ENCODE measurements around the gene FGF12. TPM values are rescaled to one million over a fixed set of nuclear protein-coding genes. Genes with fewer than 3 reads are reported as not detected.

Gene FGF12
- total RNA-seq, 6 experiments from 2014 or later: 0.29 to 6.5 (median 0.76) TPM

DNA sequence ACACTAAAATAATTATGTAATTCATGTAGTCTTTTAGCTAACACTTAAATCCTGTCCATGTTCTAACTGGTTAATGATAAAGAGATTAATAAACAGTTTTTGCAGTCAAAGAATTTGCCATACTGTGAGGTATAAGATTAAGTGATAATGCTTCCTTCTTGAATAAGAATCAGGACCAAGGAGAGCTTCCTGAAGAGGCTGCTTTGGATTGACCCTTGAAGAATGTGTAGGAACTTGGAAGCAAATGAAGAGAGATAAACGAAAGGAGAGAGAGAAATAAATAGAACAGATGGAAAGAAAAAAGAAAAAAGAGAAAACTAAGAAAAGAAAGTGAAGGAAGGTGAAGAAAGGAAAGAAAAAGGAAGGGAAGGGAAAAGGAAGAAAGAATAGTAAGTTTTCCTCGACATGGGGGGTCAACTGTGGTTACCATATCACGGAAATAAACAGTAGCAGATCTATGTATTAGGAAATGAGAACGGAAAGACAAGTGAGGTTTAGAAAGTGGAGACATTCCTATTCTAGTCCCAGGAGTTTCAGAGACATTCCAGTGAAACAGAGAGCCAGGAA, 539.8 kb downstream of the FGF12 start:
- Histone ChIP-seq H3K4me3 (no peak overlapping the region), H3K27ac (no peak overlapping the region), H3K36me3 (no peaks in the 10 kb centered on the region), H3K9me3 (no peaks in the 10 kb centered on the region), H3K4me1 (no peaks in the 10 kb centered on the region), H3K27me3 (no peaks in the 10 kb centered on the region)
- intact Hi-C loops (cut with DNase I): loop anchor here in 1 of 2 donors (10.0 kb wide), 1 partner anchor 257 kb away; no protein-coding TSS in a partner anchor
- DNase-seq: no peak
- ATAC-seq: no peak
- TF ChIP-seq, protein P1, sequence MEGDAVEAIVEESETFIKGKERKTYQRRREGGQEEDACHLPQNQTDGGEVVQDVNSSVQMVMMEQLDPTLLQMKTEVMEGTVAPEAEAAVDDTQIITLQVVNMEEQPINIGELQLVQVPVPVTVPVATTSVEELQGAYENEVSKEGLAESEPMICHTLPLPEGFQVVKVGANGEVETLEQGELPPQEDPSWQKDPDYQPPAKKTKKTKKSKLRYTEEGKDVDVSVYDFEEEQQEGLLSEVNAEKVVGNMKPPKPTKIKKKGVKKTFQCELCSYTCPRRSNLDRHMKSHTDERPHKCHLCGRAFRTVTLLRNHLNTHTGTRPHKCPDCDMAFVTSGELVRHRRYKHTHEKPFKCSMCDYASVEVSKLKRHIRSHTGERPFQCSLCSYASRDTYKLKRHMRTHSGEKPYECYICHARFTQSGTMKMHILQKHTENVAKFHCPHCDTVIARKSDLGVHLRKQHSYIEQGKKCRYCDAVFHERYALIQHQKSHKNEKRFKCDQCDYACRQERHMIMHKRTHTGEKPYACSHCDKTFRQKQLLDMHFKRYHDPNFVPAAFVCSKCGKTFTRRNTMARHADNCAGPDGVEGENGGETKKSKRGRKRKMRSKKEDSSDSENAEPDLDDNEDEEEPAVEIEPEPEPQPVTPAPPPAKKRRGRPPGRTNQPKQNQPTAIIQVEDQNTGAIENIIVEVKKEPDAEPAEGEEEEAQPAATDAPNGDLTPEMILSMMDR (IDR thresholded peaks at IDR 0.05): no peak
- TF ChIP-seq POLR2A (IDR thresholded peaks at IDR 0.05): no peak
- WGBS (ENCODE audit: insufficient coverage, low coverage, low lambda C conversion rate, missing lambda C conversion rate): 21% methylated on average over 4 of the region's 4 CpGs

DNA sequence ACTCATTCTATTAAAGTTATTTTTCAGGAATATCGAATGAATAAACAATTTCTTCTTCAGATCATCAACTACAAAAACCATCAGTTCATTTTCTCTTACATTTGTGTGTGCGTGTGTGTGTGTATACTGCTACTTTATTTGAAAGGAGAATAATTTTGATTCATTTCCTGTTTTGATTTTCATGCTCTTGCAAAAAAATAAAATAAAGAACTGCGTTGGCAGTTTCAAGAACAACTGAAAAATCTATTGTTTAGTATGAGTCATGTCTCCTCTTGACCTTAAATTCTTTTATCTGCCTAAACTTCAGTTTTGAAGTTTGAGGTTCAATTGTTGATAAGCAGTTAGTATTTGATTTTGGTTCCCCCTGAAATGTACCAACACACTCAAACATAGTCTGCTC, 540.8 kb downstream of the FGF12 start:
- intact Hi-C loops (cut with DNase I): loop anchor here in 1 of 2 donors (10.0 kb wide), 1 partner anchor 258 kb away; no protein-coding TSS in a partner anchor
- no peaks in the 10 kb centered on the region for H3K27me3 ChIP-seq
- 50% methylated on average over 3 of the region's 3 CpGs for WGBS (ENCODE audit: insufficient coverage, low coverage, low lambda C conversion rate, missing lambda C conversion rate)
- H3K4me1 ChIP-seq: no peaks in the 10 kb centered on the region
- TF ChIP-seq, protein P1 (IDR thresholded peaks at IDR 0.05): no peak
- TF ChIP-seq POLR2A (IDR thresholded peaks at IDR 0.05): no peak
- H3K4me3 ChIP-seq: no peak overlapping the region
- H3K36me3 ChIP-seq: no peaks in the 10 kb centered on the region
- no peaks in the 10 kb centered on the region for H3K9me3 ChIP-seq
- H3K27ac ChIP-seq: no peak overlapping the region
- DNase-seq (no peak), ATAC-seq (peak in 1 of 4 donors; percentile 30)

DNA sequence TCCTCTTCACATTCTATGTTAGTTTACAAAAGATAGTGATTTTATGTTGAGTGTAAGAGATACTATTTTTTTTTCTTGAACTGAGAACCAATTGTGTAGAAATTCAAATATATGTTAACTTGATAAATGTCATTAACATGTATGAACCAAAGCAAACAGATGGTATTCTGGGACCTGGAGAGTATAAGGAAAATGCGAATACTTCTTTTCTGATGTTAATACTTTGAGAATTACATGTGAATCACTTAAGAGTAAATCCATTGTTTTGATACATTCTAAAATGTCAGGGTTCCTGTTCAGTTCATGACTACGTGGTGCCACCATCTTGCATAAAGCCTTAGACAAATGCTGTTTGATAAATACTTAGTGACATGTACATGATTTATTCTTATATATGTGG, 541.3 kb downstream of the FGF12 start:
- TF ChIP-seq, protein P1 (IDR thresholded peaks at IDR 0.05): no peak
- TF ChIP-seq POLR2A (IDR thresholded peaks at IDR 0.05): no peak
- no peak for ATAC-seq
- 67% methylated on average over 2 of the region's 2 CpGs for WGBS (ENCODE audit: insufficient coverage, low coverage, low lambda C conversion rate, missing lambda C conversion rate)
- no peak overlapping the region for H3K27ac ChIP-seq
- no peaks in the 10 kb centered on the region for H3K27me3 ChIP-seq
- H3K36me3 ChIP-seq: no peaks in the 10 kb centered on the region
- H3K4me3 ChIP-seq: no peak overlapping the region
- intact Hi-C loops (cut with DNase I): loop anchor here in 1 of 2 donors (10.0 kb wide), 1 partner anchor 259 kb away; no protein-coding TSS in a partner anchor
- no peaks in the 10 kb centered on the region for H3K9me3 ChIP-seq
- DNase-seq: no peak
- H3K4me1 ChIP-seq: no peaks in the 10 kb centered on the region

DNA sequence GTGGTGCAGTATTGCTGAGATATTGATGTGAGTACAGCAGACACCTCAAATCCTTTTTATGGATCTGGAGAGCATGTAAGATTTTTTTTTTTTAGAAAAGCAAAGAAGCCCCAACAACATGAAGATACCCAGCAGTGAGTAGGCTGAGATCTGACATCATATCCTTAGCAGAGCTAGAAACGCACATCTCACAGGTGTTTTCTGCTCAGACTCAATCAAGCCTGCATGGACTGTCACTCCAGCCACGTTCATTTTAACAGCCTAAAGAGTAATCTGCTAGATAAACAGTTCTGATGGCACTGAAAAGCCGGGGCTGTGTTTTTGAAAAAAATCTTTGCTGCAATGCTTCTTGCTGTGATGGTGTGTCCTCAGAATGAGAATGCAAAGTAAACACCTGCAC, 544.2 kb downstream of the FGF12 start:
- H3K36me3 ChIP-seq: no peaks in the 10 kb centered on the region
- no peak overlapping the region for H3K27ac ChIP-seq
- DNase-seq (no peak), ATAC-seq (no peak)
- H3K4me3 ChIP-seq: no peak overlapping the region
- no peaks in the 10 kb centered on the region for H3K27me3 ChIP-seq
- H3K9me3 ChIP-seq: no peaks in the 10 kb centered on the region
- no peaks in the 10 kb centered on the region for H3K4me1 ChIP-seq
- no peak for TF ChIP-seq POLR2A (IDR thresholded peaks at IDR 0.05)
- TF ChIP-seq, protein P1 (IDR thresholded peaks at IDR 0.05): no peak
- intact Hi-C loops (cut with DNase I): loop anchor here in 1 of 2 donors (10.0 kb wide), 1 partner anchor 262 kb away; no protein-coding TSS in a partner anchor
- 54% methylated on average over 3 of the region's 3 CpGs for WGBS (ENCODE audit: insufficient coverage, low coverage, low lambda C conversion rate, missing lambda C conversion rate)
